ENCODE data around the gene NAA30.

NAA30 gene

DNA sequence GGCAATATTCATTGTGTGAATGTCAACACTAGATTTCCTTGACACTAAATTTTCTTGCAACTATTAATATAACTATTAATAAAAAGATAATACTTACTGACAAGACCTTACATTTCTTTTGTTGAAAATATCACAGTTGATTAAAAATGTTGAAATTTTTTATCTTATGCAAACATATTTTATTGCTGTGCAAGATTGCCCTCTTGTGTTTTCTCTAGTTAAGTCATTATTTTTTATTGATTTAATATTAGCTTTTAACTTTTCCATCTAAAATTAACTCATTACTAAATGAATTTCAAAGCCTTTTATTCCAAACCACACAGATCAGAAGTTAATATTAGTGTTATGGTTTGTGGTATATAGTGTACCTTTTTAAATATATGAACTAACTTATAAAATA is 11.7 kb upstream of the NAA30 start:
- Histone ChIP-seq H3K9ac (ENCODE audit: low read length) (no peak overlapping the region), H3K36me3 (ENCODE audit: low read length) (no peaks in the 10 kb centered on the region), H3K27ac (ENCODE audit: low read depth, low read length) (no peak overlapping the region), H3K9me3 (ENCODE audit: insufficient read depth, low read length) (no peaks in the 10 kb centered on the region), H3K4me3 (ENCODE audit: insufficient read depth, low read length, poor library complexity, severe bottlenecking) (no peak overlapping the region), H3K4me2 (ENCODE audit: low read depth, low read length, poor library complexity, severe bottlenecking) (no peak overlapping the region), H3K27me3 (ENCODE audit: low read length) (no peaks in the 10 kb centered on the region), H3K79me2 (ENCODE audit: insufficient read depth, low read length) (no peaks in the 10 kb centered on the region), H4K20me1 (ENCODE audit: low read depth, low read length) (no peaks in the 10 kb centered on the region), H3F3A (ENCODE audit: insufficient read depth) (no peaks in the 10 kb centered on the region), H3K9me2 (replicated peaks; ENCODE audit: insufficient read depth, low read length) (no peaks in the 10 kb centered on the region), H2AFZ (ENCODE audit: low read depth, low read length, severe bottlenecking) (no peak overlapping the region)
- TF ChIP-seq, protein P1, sequence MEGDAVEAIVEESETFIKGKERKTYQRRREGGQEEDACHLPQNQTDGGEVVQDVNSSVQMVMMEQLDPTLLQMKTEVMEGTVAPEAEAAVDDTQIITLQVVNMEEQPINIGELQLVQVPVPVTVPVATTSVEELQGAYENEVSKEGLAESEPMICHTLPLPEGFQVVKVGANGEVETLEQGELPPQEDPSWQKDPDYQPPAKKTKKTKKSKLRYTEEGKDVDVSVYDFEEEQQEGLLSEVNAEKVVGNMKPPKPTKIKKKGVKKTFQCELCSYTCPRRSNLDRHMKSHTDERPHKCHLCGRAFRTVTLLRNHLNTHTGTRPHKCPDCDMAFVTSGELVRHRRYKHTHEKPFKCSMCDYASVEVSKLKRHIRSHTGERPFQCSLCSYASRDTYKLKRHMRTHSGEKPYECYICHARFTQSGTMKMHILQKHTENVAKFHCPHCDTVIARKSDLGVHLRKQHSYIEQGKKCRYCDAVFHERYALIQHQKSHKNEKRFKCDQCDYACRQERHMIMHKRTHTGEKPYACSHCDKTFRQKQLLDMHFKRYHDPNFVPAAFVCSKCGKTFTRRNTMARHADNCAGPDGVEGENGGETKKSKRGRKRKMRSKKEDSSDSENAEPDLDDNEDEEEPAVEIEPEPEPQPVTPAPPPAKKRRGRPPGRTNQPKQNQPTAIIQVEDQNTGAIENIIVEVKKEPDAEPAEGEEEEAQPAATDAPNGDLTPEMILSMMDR (IDR thresholded peaks at IDR 0.05; ENCODE audit: insufficient read depth, low read length, poor library complexity, severe bottlenecking), result no peak
- TF ChIP-seq EZH2phosphoT487 (conservative IDR thresholded peaks at IDR 0.05; ENCODE audit: low read length), result no peak

DNA sequence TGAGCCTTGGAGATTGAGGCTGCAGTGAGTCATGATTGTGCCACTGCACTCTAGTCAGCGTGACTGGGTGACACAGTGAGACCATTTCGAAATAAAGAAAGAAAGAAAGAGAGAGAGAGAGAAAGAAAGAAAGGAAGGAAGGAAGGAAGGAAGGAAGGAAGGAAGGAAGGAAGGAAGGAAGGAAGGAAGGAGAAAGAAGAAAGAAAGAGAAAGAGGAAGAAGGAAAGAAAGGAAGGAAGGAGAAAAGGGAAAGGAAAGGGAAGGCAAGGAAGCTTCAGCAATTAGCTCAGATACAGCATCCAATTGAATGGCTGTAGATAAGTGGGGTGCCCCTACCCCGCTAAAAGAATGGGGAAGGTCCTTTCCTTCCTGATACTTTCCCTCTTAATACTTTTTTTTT is 9.5 kb upstream of the NAA30 start:
- Histone ChIP-seq H3K9ac (ENCODE audit: low read length) (no peak overlapping the region), H3K9me3 (ENCODE audit: insufficient read depth, low read length) (no peaks in the 10 kb centered on the region), H3K27me3 (ENCODE audit: low read length) (no peaks in the 10 kb centered on the region), H4K20me1 (ENCODE audit: low read depth, low read length) (no peaks in the 10 kb centered on the region), H3K4me3 (ENCODE audit: insufficient read depth, low read length, poor library complexity, severe bottlenecking) (no peak overlapping the region), H3K27ac (ENCODE audit: low read depth, low read length) (no peak overlapping the region), H2AFZ (ENCODE audit: low read depth, low read length, severe bottlenecking) (no peak overlapping the region), H3K79me2 (ENCODE audit: insufficient read depth, low read length) (no peaks in the 10 kb centered on the region), H3K36me3 (ENCODE audit: low read length) (no peaks in the 10 kb centered on the region), H3K9me2 (replicated peaks; ENCODE audit: insufficient read depth, low read length) (no peaks in the 10 kb centered on the region), H3F3A (ENCODE audit: insufficient read depth) (no peaks in the 10 kb centered on the region), H3K4me2 (ENCODE audit: low read depth, low read length, poor library complexity, severe bottlenecking) (no peak overlapping the region)
- no peak for TF ChIP-seq EZH2phosphoT487 (conservative IDR thresholded peaks at IDR 0.05; ENCODE audit: low read length)

DNA sequence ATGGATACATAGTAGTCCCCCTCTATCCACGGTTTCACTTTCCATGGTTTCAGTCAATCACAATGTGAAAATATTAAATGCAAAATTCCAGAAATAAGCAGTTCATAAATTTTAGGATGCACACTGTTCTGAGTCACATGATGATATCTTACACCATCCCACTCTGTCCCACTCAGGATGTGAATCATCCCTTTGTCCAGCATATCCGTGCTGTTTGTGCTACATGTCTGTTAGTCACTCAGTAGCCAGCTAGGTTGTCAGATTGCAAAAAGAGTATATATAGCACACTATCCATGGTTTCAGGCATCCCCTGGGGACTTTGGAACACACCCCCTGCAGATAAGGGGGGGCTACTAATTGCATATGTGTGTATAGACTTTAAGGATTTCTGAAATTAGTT is 8.1 kb upstream of the NAA30 start:
- no peaks in the 10 kb centered on the region for H3F3A ChIP-seq (ENCODE audit: insufficient read depth)
- no peak overlapping the region for H3K27ac ChIP-seq (ENCODE audit: low read depth, low read length)
- H3K4me3 ChIP-seq (ENCODE audit: insufficient read depth, low read length, poor library complexity, severe bottlenecking), result no peak overlapping the region
- H3K9me2 ChIP-seq (replicated peaks; ENCODE audit: insufficient read depth, low read length), result no peaks in the 10 kb centered on the region
- no peaks in the 10 kb centered on the region for H3K27me3 ChIP-seq (ENCODE audit: low read length)
- TF ChIP-seq EZH2phosphoT487 (conservative IDR thresholded peaks at IDR 0.05; ENCODE audit: low read length), result no peak
- TF ChIP-seq, protein P1 (IDR thresholded peaks at IDR 0.05; ENCODE audit: insufficient read depth, low read length, poor library complexity, severe bottlenecking), result no peak
- no peak overlapping the region for H3K9ac ChIP-seq (ENCODE audit: low read length)
- no peaks in the 10 kb centered on the region for H3K79me2 ChIP-seq (ENCODE audit: insufficient read depth, low read length)
- no peaks in the 10 kb centered on the region for H3K36me3 ChIP-seq (ENCODE audit: low read length)
- H3K4me2 ChIP-seq (ENCODE audit: low read depth, low read length, poor library complexity, severe bottlenecking), result no peak overlapping the region
- H3K9me3 ChIP-seq (ENCODE audit: insufficient read depth, low read length), result no peaks in the 10 kb centered on the region
- H4K20me1 ChIP-seq (ENCODE audit: low read depth, low read length), result no peaks in the 10 kb centered on the region
- H2AFZ ChIP-seq (ENCODE audit: low read depth, low read length, severe bottlenecking), result no peak overlapping the region

DNA sequence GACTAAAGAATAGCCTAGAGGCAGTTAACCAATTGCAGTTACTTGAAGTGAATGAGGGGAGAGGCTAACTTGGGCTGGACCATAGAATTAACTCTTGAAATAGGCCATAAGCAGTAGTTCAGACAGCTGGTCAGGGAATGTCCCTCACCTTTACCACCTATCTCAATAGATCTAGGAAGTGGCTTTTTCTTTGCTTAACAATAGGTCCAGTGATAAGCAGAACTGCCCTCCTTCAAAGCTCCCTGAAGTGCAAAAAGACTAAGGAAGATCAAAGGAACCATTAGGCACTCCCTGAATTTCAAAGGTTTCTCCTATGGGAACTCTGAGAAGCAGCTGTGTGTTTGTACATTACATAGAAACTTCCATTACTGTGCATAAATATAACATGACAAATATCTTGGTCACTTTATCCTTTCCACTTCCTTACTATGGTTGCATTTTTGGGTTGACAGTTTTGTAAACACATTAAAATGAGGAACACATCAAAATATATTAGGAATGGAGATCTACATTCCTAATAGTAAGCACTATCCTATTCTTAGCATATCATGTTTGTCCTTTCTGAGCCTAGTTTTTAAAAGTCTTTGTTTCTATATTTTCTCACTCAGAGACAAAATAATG is 7.2 kb upstream of the NAA30 start:
- Histone ChIP-seq H3K9me2 (replicated peaks; ENCODE audit: insufficient read depth, low read length) (no peaks in the 10 kb centered on the region), H3K4me2 (ENCODE audit: low read depth, low read length, poor library complexity, severe bottlenecking) (no peak overlapping the region), H3K9ac (ENCODE audit: low read length) (no peak overlapping the region), H4K20me1 (ENCODE audit: low read depth, low read length) (no peaks in the 10 kb centered on the region), H3F3A (ENCODE audit: insufficient read depth) (no peaks in the 10 kb centered on the region), H3K36me3 (ENCODE audit: low read length) (no peaks in the 10 kb centered on the region), H2AFZ (ENCODE audit: low read depth, low read length, severe bottlenecking) (no peak overlapping the region), H3K27ac (ENCODE audit: low read depth, low read length) (no peak overlapping the region), H3K4me3 (ENCODE audit: insufficient read depth, low read length, poor library complexity, severe bottlenecking) (no peak overlapping the region), H3K79me2 (ENCODE audit: insufficient read depth, low read length) (no peaks in the 10 kb centered on the region), H3K27me3 (ENCODE audit: low read length) (no peaks in the 10 kb centered on the region), H3K9me3 (ENCODE audit: insufficient read depth, low read length) (no peaks in the 10 kb centered on the region)
- TF ChIP-seq EZH2phosphoT487 (conservative IDR thresholded peaks at IDR 0.05; ENCODE audit: low read length), result no peak
- TF ChIP-seq, protein P1 (IDR thresholded peaks at IDR 0.05; ENCODE audit: insufficient read depth, low read length, poor library complexity, severe bottlenecking), result no peak
